Liver (tissue), 9 donors: ENCODE data around the gene MRPL55. TPM values are rescaled to one million over a fixed set of nuclear protein-coding genes. Genes with fewer than 3 reads are reported as not detected.

Experiments
- DNase-seq: peaks from one replicate; pipeline ENCODE4 v3.0.0-alpha.2; 2017; ENCODE audit warnings: low spot score
- H3K27ac ChIP-seq, 2 donors: one replicate each; pipeline ENCODE4 v1.7.0; 2013; ENCODE audit warnings: inconsistent platforms in 2 of 2, low read length in 2 of 2, control low read depth in 1 of 2, low read depth in 1 of 2, mild to moderate bottlenecking in 1 of 2
- H3K27me3 ChIP-seq, 4 donors: one replicate each; pipeline versions ENCODE4 v1.6.1 to v1.7.0; 2013; ENCODE audit warnings: low read length in 3 of 4, inconsistent platforms in 1 of 4, mild to moderate bottlenecking in 1 of 4, moderate library complexity in 1 of 4; ENCODE audit not compliant: control insufficient read depth in 4 of 4, insufficient read depth in 4 of 4
- H3K36me3 ChIP-seq, 4 donors: one replicate each; pipeline versions ENCODE4 v1.6.1 to v1.7.0; 2013; ENCODE audit warnings: low read length in 3 of 4, mild to moderate bottlenecking in 3 of 4, low read depth in 1 of 4, moderate library complexity in 1 of 4; ENCODE audit not compliant: control insufficient read depth in 4 of 4, insufficient read depth in 3 of 4
- H3K4me1 ChIP-seq, 4 donors: one replicate each; pipeline versions ENCODE4 v1.6.1 to v1.7.0; 2013; ENCODE audit warnings: low read length in 3 of 4, mild to moderate bottlenecking in 3 of 4, moderate library complexity in 1 of 4; ENCODE audit not compliant: control insufficient read depth in 4 of 4, insufficient read depth in 4 of 4
- H3K4me3 ChIP-seq, 3 donors: one replicate each; pipeline versions ENCODE4 v1.6.1 to v1.7.0; 2013; ENCODE audit warnings: low read length in 3 of 3, control low read depth in 1 of 3, low read depth in 1 of 3, mild to moderate bottlenecking in 1 of 3
- H3K9ac ChIP-seq, 2 donors: one replicate each; pipeline ENCODE4 v1.7.0; 2013; ENCODE audit warnings: low read length in 2 of 2, mild to moderate bottlenecking in 2 of 2, moderate library complexity in 2 of 2, control low read depth in 1 of 2, low read depth in 1 of 2
- H3K9me3 ChIP-seq, 4 donors: one replicate each; pipeline versions ENCODE4 v1.6.1 to v1.7.0; 2013; ENCODE audit warnings: low read length in 3 of 4; ENCODE audit not compliant: control insufficient read depth in 4 of 4
- ATF3 ChIP-seq: IDR thresholded peaks from 2 replicates; pipeline ENCODE4 v1.6.1; 2016; ENCODE audit warnings: antibody characterized with exemption
- CTCF ChIP-seq: fragments of 150-350 bp; IDR thresholded peaks from 2 replicates; pipeline ENCODE4 v1.5.1; 2017; ENCODE audit warnings: improper control_type of control experiment, low read depth, low read length; ENCODE audit not compliant: missing input control
- EGR1 ChIP-seq, 2 donors: IDR thresholded peaks; 2 replicates each; pipeline ENCODE4 v1.6.1; 2016 to 2018; ENCODE audit warnings: antibody characterized with exemption in 2 of 2, low read depth in 2 of 2
- FOXA2 ChIP-seq: IDR thresholded peaks from 2 replicates; pipeline ENCODE4 v1.6.1; 2016; ENCODE audit warnings: antibody characterized with exemption
- GABPA ChIP-seq, 2 donors: IDR thresholded peaks in 1 of 2; conservative IDR thresholded peaks in 1 of 2; 2 replicates each; pipeline ENCODE4 v1.6.1; 2016; ENCODE audit warnings: antibody characterized with exemption in 2 of 2, mild to moderate bottlenecking in 1 of 2, moderate library complexity in 1 of 2
- HNF4A ChIP-seq, 2 donors: conservative IDR thresholded peaks; 2 replicates each; pipeline ENCODE4 v1.6.1; 2016; ENCODE audit warnings: antibody characterized with exemption in 2 of 2, mild to moderate bottlenecking in 2 of 2
- HNF4G ChIP-seq: IDR thresholded peaks from 2 replicates; pipeline ENCODE4 v1.6.1; 2016; ENCODE audit warnings: antibody characterized with exemption
- JUND ChIP-seq, 2 donors: IDR thresholded peaks; 2 replicates each; pipeline ENCODE4 v1.6.1; 2016; ENCODE audit warnings: antibody characterized with exemption in 2 of 2
- REST ChIP-seq: IDR thresholded peaks from 2 replicates; pipeline ENCODE4 v1.6.1; 2016; ENCODE audit warnings: antibody characterized with exemption, mild to moderate bottlenecking
- RXRA ChIP-seq, 2 donors: IDR thresholded peaks; 2 replicates each; pipeline ENCODE4 v1.6.1; 2017 to 2018; ENCODE audit warnings: antibody characterized with exemption in 2 of 2, mild to moderate bottlenecking in 1 of 2
- SP1 ChIP-seq: IDR thresholded peaks from 2 replicates; pipeline ENCODE4 v1.6.1; 2018; ENCODE audit warnings: antibody characterized with exemption, mild to moderate bottlenecking
- TAF1 ChIP-seq: conservative IDR thresholded peaks from 2 replicates; pipeline ENCODE4 v1.6.1; 2016; ENCODE audit warnings: antibody characterized with exemption, mild to moderate bottlenecking
- YY1 ChIP-seq: IDR thresholded peaks from 2 replicates; pipeline ENCODE4 v1.6.1; 2016; ENCODE audit warnings: antibody characterized with exemption, mild to moderate bottlenecking
- ZBTB33 ChIP-seq: IDR thresholded peaks from 2 replicates; pipeline ENCODE4 v1.6.1; 2016; ENCODE audit warnings: antibody characterized with exemption
- WGBS: extraction: QIAGEN DNeasy Blood & Tissue Kit; methylation state at CpG from one replicate; pipeline ENCODE4 v1.1.7; 2013; 5-methylcytosine and 5-hydroxymethylcytosine counted together
- polyA plus RNA-seq, 2 donors: library from polyadenylated mRNA; stranded (reverse) in 1 of 2; unstranded in 1 of 2; fragments of 200-250 nt in 1 of 2; fragments of >200 nt in 1 of 2; fragmentation: Nextera tagmentation in 1 of 2; extraction: Ambion mirVana in 1 of 2; gene quantifications; one replicate each; pipeline versions ENCODE4 v1.2.1 to v1.2.3, GENCODE V29; 2013 to 2015
- total RNA-seq, 2 donors: library from RNA; depleted of rRNA; stranded (reverse); fragments of >200 nt; gene quantifications; one replicate each; pipeline ENCODE4 v1.2.3, GENCODE V29; 2014
- donor health status: healthy.
- donor health status: healthy.
- donor health status: healthy.
- donor health status: healthy.
- donor health status: healthy.

MRPL55 gene
- total and polyA plus RNA-seq, 4 donors: 38.9 to 119 (median 62.0) TPM

- Histone ChIP-seq H3K27me3 (peaks cover 0 to 4% (median 0%) of the 10 kb centered on the region in 4 donors), H3K4me3 (no peak overlapping the region), H3K36me3 (no peaks in the 10 kb centered on the region), H3K27ac (no peak overlapping the region), H3K9me3 (no peaks in the 10 kb centered on the region), H3K9ac (no peak overlapping the region), H3K4me1 (no peaks in the 10 kb centered on the region)
- WGBS: 45% methylated on average over 7 of the region's 7 CpGs
- no peak for DNase-seq
- TF ChIP-seq ATF3: no peak
- TF ChIP-seq RXRA (IDR thresholded peaks at IDR 0.05): no peak
- no peak for TF ChIP-seq FOXA2
- TF ChIP-seq SP1: no peak
- TF ChIP-seq EGR1 (IDR thresholded peaks at IDR 0.05; ENCODE audit: low read depth in 2 of 2): no peak
- TF ChIP-seq TAF1: no peak
- no peak for TF ChIP-seq JUND (IDR thresholded peaks at IDR 0.05)
- no peak for TF ChIP-seq HNF4G
- no peak for TF ChIP-seq ZBTB33
- no peak for TF ChIP-seq YY1
- no peak for TF ChIP-seq CTCF
- no peak for TF ChIP-seq HNF4A (conservative IDR thresholded peaks at IDR 0.05)
These were observed 37.1 kb downstream of the MRPL55 start for GRCh38 chr1:228071839-228072657.

- TF ChIP-seq RXRA (IDR thresholded peaks at IDR 0.05) (no peak), REST (no peak), GABPA (IDR thresholded peaks at IDR 0.05 in 1 of 2, conservative IDR thresholded peaks at IDR 0.05 in 1 of 2) (no peak), FOXA2 (no peak)
These were observed 38.2 kb downstream of the MRPL55 start for GRCh38 chr1:228070851-228071250.

More at GRCh38 chr1:228070851-228071250, 38.2 kb downstream of the MRPL55 start:
- H3K36me3 ChIP-seq: no peaks in the 10 kb centered on the region
- no peak overlapping the region for H3K27ac ChIP-seq
- H3K9me3 ChIP-seq: no peaks in the 10 kb centered on the region
- H3K4me1 ChIP-seq: no peaks in the 10 kb centered on the region
- H3K27me3 ChIP-seq: peaks cover 0 to 4% (median 0%) of the 10 kb centered on the region in 4 donors
- no peak for DNase-seq
- H3K4me3 ChIP-seq: no peak overlapping the region
- WGBS: 74% methylated on average over 3 of the region's 3 CpGs
- H3K9ac ChIP-seq: no peak overlapping the region
